ENCODE data around the gene SERPINB1.

DNA sequence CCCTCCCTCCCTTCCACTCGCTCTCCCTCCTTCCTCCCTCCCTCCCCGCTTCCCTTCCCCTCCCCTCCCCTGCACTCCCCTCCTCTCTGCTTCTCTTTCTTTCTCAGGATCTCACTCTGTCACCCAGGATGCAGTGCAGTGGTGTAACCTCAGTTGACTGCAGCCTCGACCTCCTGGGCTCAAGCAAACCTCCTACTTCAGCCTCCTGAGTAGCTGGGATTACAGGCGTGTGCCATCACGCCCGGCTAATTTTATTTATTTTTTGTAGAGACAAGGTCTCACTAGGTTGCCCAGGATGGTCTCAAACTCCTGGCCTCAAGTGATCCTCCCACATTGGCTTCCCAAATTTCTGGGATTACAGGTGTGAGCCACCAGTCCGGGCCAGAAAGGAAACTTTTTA lies 23.6 kb upstream of the SERPINB1 start:
- TF ChIP-seq POLR2AphosphoS5 (IDR thresholded peaks at IDR 0.05; ENCODE audit: low read depth), result no peak
- TF ChIP-seq, protein P1, sequence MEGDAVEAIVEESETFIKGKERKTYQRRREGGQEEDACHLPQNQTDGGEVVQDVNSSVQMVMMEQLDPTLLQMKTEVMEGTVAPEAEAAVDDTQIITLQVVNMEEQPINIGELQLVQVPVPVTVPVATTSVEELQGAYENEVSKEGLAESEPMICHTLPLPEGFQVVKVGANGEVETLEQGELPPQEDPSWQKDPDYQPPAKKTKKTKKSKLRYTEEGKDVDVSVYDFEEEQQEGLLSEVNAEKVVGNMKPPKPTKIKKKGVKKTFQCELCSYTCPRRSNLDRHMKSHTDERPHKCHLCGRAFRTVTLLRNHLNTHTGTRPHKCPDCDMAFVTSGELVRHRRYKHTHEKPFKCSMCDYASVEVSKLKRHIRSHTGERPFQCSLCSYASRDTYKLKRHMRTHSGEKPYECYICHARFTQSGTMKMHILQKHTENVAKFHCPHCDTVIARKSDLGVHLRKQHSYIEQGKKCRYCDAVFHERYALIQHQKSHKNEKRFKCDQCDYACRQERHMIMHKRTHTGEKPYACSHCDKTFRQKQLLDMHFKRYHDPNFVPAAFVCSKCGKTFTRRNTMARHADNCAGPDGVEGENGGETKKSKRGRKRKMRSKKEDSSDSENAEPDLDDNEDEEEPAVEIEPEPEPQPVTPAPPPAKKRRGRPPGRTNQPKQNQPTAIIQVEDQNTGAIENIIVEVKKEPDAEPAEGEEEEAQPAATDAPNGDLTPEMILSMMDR (conservative IDR thresholded peaks at IDR 0.05; ENCODE audit: low read depth in 2 of 2), result no peak
- TF ChIP-seq ZNF331 (CRISPR knock-in tag; IDR thresholded peaks at IDR 0.05; ENCODE audit: low read depth), result no peak
- TF ChIP-seq JUNB (IDR thresholded peaks at IDR 0.05; ENCODE audit: unreplicated experiment), result no peak

Data from GM23338 (cell line).